Hematopoietic multipotent progenitor cell treated with erythropoietin and hydrocortisone succinate and interleukin-3 and kit ligand, for 6 days (in vitro differentiated cells): ENCODE data around the gene SMARCD3.
A peak's percentile ranks its signal among the peaks of the same experiment; 100 is the strongest.

Source experiments
- DNase-seq: peaks from one replicate; pipeline ENCODE4 v3.0.0-alpha.2; 2015

SMARCD3 gene

GRCh38 chr7:151207804-151208203 lies 40.7 kb downstream of the SMARCD3 start:
- DNase-seq, result no peak

- DNase-seq, result no peak
Measured at GRCh38 chr7:151207315-151207714, 41.2 kb downstream of the SMARCD3 start.

DNA sequence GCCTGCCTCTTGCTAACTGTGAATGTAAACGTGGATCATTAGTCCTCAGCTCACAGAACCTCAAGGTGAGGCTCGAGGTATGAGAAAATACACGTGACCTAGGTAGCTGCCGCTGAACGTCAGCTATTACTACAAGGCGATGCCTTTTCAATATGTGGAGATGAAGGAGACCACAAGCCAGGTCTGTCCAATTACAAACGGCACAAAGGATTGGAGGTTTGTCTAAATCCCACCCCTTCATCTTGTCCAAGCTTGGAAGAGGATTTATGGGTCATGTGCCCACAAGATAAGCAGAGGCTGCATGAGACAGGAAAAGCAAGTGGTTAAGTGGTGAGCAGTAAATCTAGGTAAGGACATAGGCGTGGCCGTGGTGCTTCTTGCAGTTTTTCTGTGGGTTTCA lies 41.6 kb downstream of the SMARCD3 start:
- DNase-seq, result peak; percentile 66

GRCh38 chr7:151205730-151206129 lies 42.8 kb downstream of the SMARCD3 start:
- no peak for DNase-seq

GRCh38 chr7:151204383-151205032 lies 44.0 kb downstream of the SMARCD3 start:
- no peak for DNase-seq

DNA sequence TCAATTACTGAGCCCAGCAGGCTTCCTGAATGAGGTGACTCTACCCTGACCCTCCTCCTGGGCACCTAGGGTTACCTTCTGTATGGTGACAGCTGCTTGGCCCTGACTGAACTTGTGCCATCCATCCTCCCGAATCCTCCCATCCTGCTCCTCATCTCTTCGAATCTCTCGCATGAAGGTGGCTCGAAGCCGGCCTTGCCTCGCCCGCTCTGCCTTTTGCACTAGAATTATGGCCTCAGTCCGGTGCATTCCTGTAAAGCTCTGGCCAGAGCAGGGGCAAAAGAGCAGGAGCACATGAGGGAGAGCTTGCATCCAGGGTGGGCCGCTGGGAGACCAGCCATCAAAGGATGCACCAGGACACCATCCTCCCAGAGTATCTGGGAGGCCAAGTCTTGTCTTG lies 45.7 kb downstream of the SMARCD3 start:
- DNase-seq, result no peak

DNA sequence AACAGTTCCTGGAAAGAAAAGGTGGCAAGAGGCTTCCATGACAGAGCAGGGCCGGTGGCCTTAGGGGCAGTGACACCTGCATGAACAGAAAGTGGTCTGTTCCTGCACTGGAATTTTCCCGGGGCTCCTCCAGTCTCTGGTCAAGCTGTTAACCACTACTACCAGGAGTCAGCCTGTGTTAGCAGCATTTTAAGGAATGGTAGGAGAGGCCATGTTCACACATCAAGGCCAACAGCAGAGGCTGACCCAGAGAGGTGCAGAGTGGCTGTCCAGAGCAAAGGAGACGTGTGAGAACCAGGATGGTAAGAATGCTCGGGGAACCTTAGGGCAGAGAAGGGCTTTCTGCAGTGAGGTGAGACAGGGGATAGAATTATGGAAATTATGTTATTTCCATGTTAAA lies 46.7 kb downstream of the SMARCD3 start:
- DNase-seq, result no peak

- DNase-seq, result no peak
Measured at GRCh38 chr7:151201344-151201743, 47.1 kb downstream of the SMARCD3 start.

DNA sequence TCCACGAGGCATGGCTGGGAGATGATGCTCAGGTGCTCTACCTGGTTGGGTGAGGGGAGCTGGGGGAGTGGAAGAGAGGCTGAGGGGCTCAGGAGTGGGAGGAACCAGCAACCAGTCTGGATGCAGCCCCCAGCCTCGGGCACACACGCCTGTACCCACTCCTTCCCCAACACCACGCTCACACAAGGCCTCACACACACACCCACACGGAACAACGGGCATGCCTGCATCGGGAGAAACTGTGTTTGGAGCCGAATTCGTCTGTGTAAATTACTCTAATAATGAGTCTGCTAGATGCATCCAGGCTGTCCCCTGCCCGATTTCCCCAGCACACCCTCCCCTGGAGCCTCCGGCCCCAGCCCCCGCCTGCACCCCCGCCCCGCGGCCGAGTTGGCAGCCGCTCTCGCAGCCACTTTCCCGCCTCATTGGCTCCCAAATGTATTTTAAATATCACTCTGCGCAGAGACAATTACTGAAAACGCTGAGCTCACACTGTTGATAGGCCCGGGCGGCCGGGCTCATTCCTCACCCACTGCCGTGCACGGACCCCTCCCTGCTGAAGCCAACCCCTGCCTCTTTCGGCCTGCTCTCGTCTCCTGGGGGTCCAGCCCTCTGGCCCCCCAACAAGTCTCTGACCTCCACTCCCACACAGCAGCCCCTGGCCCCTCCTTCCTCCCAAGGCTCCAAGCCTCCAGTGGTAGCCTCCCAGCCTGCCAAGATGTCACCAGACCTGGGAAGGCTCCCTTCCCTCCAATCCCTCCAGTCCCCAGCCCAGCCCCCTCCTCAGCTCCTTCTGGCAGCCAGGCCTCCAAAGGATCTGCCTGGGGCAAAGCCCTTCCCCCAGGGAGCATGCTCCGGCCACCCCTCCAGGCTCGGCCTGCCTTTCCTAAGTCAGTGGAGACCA lies 49.3 kb downstream of the SMARCD3 start:
- DNase-seq, result no peak

DNA sequence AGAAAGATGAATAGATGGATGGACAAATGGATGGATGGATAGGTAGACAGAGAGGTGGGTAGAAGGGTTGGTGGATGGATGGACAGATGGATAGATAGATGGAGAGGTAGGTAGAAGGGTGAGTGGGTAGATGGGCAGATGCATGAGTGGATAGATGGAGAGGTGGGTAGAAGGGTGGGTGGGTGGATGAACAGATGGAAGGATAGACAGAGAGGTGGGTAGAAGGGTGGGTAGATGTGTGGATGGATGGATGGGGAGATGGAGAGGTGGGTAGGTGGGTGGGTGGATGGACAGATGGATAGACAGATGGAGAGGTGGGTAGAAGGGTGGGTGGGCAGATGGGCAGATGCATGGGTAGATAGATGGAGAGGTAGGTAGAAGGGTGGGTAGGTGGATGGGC lies 50.6 kb downstream of the SMARCD3 start:
- DNase-seq, result no peak

DNA sequence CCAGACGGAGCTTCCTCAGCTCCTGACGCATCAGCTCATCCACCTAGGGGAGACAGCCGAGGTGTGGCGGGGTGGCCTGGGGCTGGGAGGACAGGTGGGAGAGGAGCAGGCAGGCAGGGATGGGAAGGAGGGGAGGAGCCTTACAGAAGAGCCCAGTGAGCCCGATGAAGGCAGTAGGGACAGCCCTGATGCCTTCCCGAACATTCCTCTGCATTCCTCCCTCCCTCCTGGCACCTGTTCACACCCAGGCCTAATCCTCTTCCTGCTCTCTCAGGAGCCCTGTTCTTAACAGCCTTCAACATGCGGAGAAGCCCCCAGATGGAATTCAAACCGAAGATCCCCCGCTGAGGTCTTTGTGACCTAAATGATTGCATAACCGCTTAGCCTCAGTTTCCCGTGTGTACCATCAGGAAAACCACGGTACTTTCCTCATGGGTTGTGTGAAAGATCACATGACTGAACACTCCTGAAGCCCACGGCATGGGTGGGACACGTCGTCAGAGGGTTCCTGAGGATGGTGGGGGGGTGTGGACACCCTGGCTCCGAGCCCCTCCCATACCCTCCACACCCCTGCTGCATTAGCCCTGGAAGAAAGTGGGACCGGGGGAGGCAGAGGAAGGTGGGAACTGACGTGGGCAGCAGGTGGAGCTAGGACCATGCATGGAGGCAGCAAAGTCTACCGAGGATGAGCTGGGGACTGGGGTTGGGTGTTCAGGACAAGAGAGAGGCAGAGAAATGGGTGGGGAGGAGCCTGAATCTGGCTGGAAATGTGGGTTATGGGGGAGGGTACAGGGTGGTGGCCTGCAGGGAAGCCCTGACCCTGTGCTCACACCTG lies 52.7 kb downstream of the SMARCD3 start:
- DNase-seq, result no peak

DNA sequence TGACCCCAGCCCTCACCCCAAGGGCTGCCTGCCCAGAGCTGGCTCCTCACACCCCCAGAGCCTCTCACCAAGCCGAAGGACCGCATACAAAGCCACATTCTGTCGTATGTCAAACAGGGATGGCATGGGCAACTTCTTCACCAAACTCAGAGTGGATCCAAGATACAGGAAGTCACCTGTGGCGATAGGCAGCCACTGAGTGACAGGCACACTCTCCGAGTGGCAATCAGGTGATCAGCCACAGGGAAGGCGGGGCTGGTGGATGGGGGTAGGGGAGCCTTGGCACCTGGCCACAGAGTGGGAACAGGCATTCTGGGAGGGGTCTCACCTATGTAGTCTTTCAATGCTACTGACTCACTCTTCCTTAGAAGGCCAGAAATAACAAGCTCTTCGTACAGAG lies 54.3 kb downstream of the SMARCD3 start:
- DNase-seq, result no peak

- no peak for DNase-seq
Measured at GRCh38 chr7:151193203-151193978, 55.1 kb downstream of the SMARCD3 start.

- no peak for DNase-seq
Measured at GRCh38 chr7:151192002-151192539, 56.4 kb downstream of the SMARCD3 start.

GRCh38 chr7:151191544-151191943 lies 57.0 kb downstream of the SMARCD3 start:
- no peak for DNase-seq

DNA sequence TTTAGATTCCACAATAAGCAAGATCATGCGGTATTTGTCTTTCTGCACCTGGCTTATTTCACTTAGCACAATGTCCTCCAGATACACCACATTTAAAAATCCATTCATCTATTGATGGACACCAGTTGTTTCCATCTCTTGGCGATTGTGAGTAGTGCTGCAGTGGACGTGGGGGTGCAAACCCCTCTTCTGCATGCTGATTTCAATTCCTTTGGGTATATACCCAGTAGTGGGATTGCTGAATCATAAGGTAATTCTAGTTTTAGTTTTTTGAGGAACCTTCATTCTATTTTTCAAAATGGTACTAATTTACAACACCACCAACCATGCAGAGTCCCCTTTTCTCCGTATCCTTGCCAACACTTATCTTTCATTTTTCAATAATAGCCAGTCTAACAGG lies 59.5 kb downstream of the SMARCD3 start:
- no peak for DNase-seq
